Measurements from ENCODE around the gene FBXO3. TPM values are rescaled to one million over a fixed set of nuclear protein-coding genes. Genes with fewer than 3 reads are reported as not detected.

FBXO3 gene
- total and polyA plus RNA-seq, 2 of the 13 experiments (the other 11 are each of a cell fraction or from before 2014, with no cell fraction given) = 20.4 to 27.6 TPM

GRCh38 chr11:33699515-33700062, 74.7 kb downstream of the FBXO3 start (continued):
- no peak; the same call in 1 of the 2 replicates for TF ChIP-seq FOXC1 (CRISPR knock-in tag; IDR thresholded peaks at IDR 0.05; ENCODE audit: borderline replicate concordance)
- no peak for TF ChIP-seq ZBTB21 (CRISPR knock-in tag; IDR thresholded peaks at IDR 0.05)
- TF ChIP-seq GATA4 (IDR thresholded peaks at IDR 0.05; ENCODE audit: borderline replicate concordance, low read depth) = no peak
- TF ChIP-seq MTF1 (CRISPR knock-in tag; IDR thresholded peaks at IDR 0.05) = no peak
- TF ChIP-seq NR2C2 (CRISPR knock-in tag; IDR thresholded peaks at IDR 0.05; ENCODE audit: borderline replicate concordance) = peak; percentile 51; the same call in 1 of the 2 replicates
- no peak for TF ChIP-seq AGO1 (IDR thresholded peaks at IDR 0.05; ENCODE audit: low read depth, low read length, poor library complexity, severe bottlenecking)
- TF ChIP-seq ZNF225 (CRISPR knock-in tag; IDR thresholded peaks at IDR 0.05) = no peak
- no peak; the same call in 1 of the 2 replicates for TF ChIP-seq ZNF609 (CRISPR knock-in tag; IDR thresholded peaks at IDR 0.05; ENCODE audit: borderline replicate concordance)
- TF ChIP-seq EEA1 (CRISPR knock-in tag; IDR thresholded peaks at IDR 0.05; ENCODE audit: borderline replicate concordance) = no peak
- peak; percentile 79; the same call in 1 of the 2 replicates for TF ChIP-seq ZC3H13 (CRISPR knock-in tag; IDR thresholded peaks at IDR 0.05)
- no peak; the same call in 1 of the 2 replicates for TF ChIP-seq ZNF431 (CRISPR knock-in tag; IDR thresholded peaks at IDR 0.05; ENCODE audit: borderline replicate concordance, low read depth)
- peak; percentile 71; the same call in 1 of the 2 replicates for TF ChIP-seq ATF2 (CRISPR knock-in tag; IDR thresholded peaks at IDR 0.05)
- TF ChIP-seq RERE (CRISPR knock-in tag; IDR thresholded peaks at IDR 0.05; ENCODE audit: low read depth) = no peak
- no peak for TF ChIP-seq THAP7 (CRISPR knock-in tag; IDR thresholded peaks at IDR 0.05)

Data from HepG2 (cell line).